GM13977 (cell line): Measurements from ENCODE around the gene PURB.

Experiments
- DNase-seq: peaks from one replicate; pipeline ENCODE4 v3.0.0; 2012; ENCODE audit warnings: low spot score
- CTCF ChIP-seq: IDR thresholded peaks from 2 replicates; pipeline ENCODE4 v1.5.1; 2012; ENCODE audit warnings: mild to moderate bottlenecking, control low read depth; ENCODE audit not compliant: insufficient read depth; ENCODE audit errors: extremely low read depth, missing control alignments
- in situ Hi-C: fragments of 300-500 bp; cut with MboI; formaldehyde crosslinking; loops from one replicate; pipeline ENCODE4 v1.12.0; 2022; ENCODE audit warnings: low sequenced_read_pairs, low pct_unique_long_range_greater_than_20kb, mixed read lengths, inconsistent platforms; ENCODE audit not compliant: unreplicated experiment

PURB gene

DNA sequence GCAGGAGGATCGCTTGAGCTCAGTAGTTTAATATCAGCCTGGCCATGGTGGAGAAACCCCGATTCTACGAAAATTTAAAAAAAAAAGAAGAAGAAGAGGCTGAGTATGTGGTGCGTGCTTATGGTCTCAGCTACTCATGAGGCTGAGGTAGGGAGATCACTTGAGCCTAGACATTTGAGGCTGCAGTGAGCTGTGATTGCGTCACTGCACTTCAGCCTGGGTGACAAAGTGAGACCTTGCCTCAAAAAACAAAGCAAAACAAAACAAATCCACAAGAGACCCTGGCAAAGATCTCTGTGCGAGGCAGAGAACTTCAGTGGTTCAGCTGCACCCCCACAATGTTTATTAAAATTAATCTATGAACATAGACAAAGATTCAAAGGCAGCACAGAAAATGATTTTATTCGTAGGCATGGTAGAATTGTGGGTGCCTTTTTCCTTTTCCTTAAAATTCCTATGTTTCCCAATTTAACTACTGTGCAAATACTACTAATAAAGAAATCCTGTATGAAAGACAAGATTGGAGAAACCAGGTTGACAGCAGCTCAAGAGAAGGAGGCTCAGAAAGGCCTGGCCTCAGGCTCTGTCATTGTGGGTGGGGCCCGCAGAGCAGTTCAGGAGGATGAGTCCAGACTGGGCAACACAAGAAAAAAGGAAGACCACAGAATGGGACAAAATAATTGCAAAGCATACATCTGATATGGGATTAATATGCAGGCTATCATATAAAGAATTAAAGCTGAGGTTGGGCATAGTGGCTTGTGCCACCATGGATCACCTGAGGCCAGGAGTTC lies 24.5 kb upstream of the PURB start:
- no peak for DNase-seq
- in situ Hi-C loops, result no loop called here
- no peak for TF ChIP-seq CTCF

GRCh38 chr7:44906965-44907364 lies 21.6 kb upstream of the PURB start:
- TF ChIP-seq CTCF, result no peak
- in situ Hi-C loops, result no loop called here
- DNase-seq, result no peak

- no peak for DNase-seq
- in situ Hi-C loops, result no loop called here
- no peak for TF ChIP-seq CTCF
Observed at GRCh38 chr7:44905002-44905635, 19.8 kb upstream of the PURB start.

DNA sequence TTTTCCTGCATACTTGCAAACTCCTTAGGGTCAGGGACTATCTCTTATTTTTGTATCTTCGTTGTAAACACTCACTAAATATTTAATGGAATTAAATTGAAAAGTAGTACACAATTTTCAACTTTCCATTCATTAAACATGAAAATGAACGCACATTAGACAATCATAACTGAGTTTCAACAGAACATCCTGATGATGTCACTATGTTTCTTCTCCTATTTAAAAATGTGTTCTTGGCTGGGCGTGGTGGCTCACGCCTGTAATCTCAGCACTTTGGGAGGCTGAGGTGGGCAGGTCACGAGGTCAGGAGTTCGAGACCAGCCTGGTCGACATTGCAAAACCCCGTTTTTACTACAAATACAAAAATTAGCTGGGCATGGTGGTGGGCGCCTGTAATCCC lies 14.1 kb upstream of the PURB start:
- TF ChIP-seq CTCF, result no peak
- in situ Hi-C loops, result no loop called here

GRCh38 chr7:44898039-44898438 lies 12.7 kb upstream of the PURB start:
- no peak for TF ChIP-seq CTCF
- in situ Hi-C loops, result no loop called here
- DNase-seq, result no peak

More for the DNA sequence above, 14.1 kb upstream of the PURB start:
- DNase-seq, result no peak

DNA sequence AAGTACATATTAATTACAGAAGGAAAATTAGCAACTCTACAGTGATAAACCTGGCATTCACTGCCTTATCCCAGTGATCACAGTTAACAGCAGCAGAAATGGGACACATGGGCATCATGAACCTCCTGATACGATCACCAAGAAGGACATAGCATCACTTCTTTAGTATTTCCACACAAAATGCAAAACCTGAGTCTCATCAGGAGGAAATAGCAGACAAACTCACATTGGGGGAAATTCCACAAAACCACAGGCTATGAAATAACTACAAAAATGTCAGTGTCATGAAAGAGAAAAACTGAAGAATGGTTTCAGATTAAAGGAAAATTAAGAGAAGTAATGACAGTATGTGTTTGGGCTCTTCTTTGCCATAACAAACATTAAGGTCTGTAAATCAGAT lies 12.0 kb upstream of the PURB start:
- no peak for TF ChIP-seq CTCF
- in situ Hi-C loops, result no loop called here
- no peak for DNase-seq
